ENCODE results near the gene USP49.
"Not testable (repeated sequence)": the region's sequence is repeated elsewhere in the genome, so short reads cannot be mapped to it uniquely, and the experiment has no call there.

Gene USP49

DNA sequence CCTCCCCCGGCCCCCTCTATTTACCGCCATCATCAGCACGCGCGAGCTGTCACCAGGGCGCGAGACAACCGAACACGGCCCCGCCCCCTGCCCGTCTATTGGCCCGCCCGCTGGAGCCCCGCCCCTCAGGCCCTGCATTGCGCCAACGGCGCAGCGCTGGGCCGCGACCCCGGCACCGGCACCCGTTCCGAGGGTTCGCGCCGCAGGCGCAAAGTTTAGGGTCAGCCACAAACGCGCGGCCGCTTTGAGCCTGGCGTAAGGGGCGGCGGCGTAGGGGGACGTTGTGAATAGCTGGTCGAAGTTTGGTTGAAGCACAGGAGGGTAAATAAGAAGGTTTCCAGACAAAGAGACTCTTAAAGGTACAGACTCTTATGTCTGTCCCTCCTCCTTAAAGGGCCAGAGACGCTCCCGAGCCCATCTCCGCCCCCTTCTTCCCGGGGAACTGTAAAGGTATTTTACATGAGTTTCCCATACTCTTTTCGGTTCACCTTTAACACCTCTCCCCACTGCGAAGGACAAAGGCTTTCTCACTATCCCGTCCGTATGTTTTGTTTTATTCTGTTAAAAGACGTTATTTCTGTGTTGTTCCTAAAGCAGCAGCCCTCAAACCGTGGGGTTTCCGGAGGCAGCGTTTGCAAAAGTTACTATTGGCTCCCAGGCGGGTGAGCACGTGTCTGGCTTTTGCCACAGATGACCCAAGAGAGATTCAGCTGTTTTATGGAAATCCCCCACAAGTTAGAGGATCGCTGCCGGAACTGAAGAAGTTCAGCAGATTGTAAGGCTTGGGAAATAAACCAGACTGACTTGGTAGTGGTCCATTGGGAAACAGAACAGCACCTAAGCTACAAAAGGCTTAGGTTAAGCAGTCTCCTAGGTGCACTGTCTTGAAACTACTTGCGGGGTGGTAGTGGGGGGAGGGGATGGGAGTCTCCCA, at the start of gene USP49:
Gene USP49 (minus strand): TSS at position 76 of the 934 bp plus-strand sequence. CDS start 88,392 bp downstream, outside the sequence.
- peak; percentile 88 for DNase-seq (ENCODE audit: low read depth)

DNA sequence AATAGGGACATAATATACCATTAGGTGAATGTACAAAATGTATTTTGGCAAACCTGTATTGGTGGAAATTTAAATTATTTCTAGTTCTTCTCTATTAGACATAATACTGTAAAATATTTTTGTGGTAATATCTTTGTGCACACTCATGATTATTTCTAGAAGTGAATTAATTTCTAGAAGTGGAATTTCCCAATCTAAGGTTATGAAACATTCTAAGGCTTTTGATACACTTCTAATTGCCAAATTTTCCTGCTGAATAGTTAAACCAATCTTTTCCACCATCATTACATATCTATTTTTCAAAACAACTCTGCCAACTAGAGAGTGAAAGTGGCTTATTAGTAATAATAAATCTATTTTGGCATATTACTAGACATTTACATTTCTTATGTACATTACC, 48.3 kb upstream of the USP49 start:
- no peak for DNase-seq (ENCODE audit: low read depth)

DNA sequence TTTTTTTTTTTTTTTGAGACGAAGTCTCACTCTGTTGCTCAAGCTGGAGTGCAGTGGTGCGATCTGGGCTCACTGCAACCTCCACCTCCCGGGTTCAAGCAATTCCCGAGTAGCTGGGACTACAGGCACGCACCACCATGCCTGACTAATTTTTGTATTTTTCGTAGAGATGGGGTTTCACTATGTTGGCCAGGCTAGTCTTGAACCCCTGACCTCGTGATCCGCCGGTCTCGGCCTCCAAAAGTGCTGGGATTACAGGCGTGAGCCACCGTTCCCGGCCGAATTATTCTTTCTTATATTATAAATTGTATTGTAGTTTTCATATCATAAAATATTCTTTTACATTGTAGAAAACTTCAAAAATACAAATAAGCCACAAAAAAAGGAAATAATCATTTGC, 47.7 kb upstream of the USP49 start:
- not testable (repeated sequence) for DNase-seq (ENCODE audit: low read depth)

DNA sequence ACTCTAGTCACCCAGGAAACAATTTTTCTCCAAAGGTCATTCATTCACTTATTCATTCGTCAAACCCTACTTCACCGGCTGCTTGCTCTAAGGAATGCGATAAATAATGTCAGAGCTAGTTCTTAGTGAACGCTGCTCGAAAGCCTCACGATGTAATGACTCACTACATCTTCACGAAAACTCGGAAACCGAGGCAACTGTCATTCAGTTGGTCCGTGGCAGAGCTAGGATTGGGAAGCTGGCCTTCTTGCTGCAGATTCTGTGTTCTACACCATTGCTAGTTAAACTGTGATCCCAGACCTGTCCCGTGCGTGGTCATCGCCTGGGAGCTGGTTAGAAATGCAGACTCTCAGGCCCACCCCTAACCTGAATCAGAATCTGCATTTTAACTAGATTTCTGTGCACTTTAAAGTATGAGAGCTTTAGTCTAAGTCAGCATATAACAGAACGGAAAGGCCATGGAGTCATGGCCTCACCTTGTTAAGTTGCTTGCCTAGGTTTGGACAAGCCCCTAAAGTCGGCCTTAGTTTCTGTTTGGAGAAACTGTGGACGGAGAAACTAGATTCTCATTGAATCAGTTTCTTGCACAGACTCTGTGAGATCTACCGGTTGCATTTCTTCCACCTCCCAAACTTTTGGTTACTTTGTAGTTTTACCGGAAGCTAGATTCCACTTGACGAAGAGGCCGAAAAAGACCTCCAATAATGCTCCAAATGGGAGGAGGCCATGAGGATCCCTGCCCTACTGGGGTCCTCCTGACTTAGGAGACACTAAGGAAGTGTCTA, 47.1 kb upstream of the USP49 start:
- DNase-seq (ENCODE audit: low read depth) = no peak

DNA sequence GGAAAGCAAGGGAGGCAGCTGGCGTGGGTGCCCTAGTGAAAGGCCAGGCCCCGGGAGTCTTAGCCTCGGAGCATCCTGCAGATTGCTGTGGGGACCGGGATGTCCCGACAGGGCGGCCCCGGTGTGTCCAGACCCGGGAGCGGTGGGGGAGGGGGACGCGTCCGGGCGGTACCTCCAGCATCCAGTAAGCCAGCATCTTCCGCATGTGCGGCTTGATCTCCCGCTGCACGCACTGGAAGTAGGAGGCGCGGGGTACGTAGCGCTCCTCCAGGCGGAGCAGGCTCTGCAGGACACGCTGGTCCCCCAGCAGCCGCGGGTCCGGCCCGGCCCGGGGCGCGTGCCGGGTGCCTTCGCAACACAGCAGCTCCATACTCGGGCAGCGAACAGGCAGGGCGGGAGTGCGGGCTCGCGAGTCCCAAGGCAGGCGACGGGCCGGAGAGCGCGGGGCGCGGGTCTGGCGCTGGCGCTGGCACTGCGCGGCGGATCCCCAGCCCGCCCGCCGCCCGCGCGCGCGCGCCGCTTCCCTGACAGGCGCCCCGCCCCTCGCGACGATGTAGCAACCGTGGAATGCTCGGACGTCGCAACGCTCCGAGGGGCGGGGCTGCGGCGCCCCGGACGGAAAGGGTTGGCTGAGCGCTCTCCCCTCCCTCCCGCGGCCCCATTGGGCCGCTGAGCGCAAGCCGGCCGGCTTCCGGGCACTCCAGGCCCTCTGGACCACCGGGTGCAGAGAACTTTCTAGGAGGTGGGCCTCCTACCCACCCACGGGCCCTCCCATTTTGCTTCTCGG, 46.3 kb upstream of the USP49 start, which contains the start of gene CCND3:
Gene CCND3 (minus strand): TSS at position 529 of the 787 bp plus-strand sequence. CDS start 159 bp downstream, at position 370.
- peak; percentile 76 for DNase-seq (ENCODE audit: low read depth)

DNA sequence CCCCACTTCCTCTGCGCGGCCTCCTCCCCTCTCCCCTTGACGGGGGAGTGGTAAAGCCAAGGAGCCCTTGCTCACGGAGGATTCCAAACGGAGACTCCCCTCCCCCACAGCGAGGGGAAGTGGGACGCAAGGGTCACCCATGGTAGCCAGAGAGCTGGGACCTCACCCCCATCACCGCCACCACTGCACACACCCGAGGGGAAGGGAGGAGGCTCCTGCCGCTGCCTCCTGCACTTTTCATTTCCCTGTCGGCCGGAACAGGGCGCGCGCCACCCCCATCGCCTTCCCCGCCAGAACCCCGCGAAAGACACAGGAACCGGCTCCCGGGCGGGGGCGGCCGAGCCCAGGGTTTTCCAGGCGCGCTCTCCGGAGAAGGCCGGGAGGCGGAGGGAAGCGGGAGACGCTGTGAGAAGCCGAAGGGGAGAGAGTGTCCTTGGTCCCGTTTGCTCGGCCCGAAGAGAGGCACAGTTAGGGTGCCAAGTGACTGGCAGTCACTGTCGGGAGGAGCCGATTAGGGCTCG, 45.6 kb upstream of the USP49 start:
- peak; percentile 34 for DNase-seq (ENCODE audit: low read depth)

DNA sequence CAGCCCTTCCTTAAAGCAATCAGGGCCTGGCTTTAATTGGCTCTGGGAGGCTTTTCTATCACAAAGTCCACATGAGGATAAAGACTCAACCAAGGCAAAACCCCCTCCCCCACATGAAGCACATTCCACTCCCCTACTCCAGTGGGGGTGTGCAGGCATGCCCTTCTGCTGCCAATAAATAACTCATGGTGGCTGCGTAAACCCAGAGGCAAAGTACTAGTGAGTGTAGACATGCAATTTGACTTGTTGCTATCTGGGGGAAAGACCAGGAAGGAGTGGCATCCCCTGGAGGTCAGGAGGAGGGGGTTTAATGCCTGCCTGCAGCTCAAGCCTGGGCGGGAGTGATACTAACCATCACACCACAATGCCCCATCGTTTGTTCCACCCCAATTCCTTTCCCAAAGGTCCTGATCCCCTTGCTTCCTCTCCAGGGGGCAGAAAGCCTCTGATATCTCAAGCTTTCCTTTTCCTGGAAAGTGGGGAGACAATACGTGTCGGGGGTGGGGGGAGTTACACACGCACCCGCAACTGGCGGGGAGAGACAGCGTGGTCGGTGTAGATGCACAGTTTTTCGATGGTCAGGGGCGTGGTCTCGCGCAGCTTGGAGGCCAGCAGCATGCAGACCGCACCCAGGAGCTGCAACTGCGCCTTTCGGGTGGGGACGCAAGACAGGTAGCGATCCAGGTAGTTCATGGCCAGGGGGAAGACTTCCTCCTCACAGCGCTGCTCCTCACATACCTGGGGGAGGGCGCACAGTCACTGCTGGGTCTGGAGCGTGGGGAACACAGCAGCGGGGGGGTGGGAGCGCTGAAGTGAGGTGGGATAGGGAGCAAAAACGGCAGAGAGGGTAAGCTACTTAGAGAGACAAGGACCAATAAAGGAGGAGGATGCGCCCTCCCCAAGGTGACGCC, 44.9 kb upstream of the USP49 start:
- DNase-seq (ENCODE audit: low read depth) = no peak

DNA sequence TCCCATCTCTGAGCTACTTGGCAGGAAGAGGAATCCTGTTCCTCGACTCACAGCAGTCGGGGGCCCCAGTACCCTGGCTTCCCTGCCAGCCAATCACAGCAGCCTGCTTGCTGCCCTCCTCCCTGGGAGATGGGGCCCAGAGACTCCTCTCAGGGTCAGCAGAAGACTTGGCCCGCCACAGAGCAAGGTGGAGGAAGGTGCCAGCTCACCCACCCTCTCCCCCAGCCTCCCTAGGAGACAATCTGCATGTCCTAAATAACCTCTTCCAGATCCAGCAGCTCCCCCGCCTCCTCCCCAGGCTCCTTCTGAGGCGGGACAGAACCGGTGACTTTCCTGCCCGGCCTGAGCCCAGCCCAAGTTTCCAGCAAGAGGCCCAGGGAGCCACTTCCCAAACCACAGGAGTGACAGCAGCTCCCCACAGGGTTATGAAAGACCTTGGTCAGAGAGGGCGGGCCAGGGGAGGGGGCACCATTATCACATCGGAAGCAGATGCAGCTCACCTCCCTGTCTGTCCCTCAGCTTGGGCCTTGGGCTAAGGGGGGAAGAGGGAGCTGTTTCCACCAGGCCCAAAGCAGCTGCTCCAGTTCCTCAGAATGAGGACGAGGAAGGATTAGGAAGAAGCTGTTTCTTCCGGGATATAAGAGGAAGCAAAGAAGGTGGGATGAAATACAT, 44.1 kb upstream of the USP49 start:
- DNase-seq (ENCODE audit: low read depth) = peak; percentile 11

DNA sequence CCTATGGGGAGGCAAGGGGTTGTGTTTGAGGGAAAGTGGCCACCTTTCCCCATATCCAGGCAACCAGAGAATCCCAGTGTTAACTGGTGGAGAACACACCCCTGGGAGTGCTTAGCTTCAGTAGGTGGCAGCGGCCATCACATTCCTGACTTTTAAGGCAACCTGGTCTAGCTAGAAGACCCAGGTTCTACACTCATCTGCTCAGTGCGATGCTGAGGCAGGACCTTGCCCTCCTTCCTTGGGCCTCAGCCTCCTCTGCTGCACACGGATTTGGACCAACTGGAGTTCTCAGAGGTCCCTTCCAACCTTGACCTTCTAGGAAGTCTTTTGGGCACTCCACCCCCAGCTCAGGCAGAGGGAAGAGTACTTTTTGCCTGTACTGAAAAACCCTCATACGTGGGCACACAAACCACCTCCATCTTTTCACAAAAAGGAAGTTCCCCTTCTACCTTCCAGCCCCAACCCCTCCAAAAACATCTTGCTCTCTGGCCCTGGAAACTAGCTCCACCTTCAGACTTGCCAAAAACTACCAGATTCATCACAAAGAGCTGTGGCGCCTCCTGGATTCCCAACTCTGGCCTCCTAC, 43.5 kb upstream of the USP49 start:
- DNase-seq (ENCODE audit: low read depth) = no peak

DNA sequence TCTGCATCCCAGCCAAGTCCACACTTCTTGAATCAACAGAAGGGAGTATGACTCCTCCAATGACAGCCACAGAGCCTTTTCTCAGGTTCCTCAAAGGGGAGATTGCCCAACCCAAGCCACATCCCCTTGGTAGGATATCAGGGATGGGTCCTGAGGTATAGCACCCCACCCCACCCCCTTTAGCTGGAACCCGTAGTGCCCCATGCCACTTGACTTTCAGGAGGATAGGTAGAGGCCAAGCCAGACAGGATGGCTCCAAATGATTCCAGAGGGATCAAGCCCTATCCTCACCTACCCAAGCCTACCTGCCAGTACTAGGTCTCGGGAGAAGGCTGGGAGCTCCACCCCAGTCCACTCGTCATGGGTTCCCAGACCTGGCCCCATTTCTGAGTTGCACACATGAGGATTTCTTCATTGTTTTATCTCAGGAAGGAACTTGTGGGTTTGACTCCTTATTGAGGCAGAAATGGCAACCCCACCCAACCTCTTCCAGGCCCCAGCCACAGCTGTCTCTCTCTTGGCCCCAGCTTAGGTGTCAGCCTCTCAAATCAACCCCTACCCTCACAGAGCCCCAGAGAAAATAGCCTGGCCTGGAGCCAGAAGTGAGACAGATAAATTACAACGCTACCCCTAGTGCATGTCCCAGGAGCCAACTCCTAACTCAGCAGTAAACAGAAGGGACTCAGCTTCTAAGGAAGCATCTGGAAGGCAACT, 42.8 kb upstream of the USP49 start:
- DNase-seq (ENCODE audit: low read depth) = no peak

DNA sequence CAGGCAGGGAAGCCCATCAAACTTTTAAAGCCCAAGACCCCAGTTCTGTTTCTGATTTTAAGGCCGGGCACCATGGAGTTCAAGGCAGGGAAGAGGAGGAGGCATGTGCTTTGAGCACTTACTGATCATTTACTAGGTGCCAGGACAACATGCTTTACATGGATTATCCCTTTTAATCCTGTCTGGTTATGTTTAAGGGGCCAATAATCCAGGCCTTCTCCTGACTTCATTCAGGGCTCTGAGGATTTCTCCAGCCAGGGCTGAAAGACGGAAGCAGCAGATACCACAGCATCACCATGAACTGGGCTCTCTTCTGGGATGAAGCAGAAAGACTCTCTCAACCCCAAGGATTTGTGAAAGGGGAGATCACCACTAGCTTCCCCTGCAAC, 42.3 kb upstream of the USP49 start:
- DNase-seq (ENCODE audit: low read depth) = no peak

DNA sequence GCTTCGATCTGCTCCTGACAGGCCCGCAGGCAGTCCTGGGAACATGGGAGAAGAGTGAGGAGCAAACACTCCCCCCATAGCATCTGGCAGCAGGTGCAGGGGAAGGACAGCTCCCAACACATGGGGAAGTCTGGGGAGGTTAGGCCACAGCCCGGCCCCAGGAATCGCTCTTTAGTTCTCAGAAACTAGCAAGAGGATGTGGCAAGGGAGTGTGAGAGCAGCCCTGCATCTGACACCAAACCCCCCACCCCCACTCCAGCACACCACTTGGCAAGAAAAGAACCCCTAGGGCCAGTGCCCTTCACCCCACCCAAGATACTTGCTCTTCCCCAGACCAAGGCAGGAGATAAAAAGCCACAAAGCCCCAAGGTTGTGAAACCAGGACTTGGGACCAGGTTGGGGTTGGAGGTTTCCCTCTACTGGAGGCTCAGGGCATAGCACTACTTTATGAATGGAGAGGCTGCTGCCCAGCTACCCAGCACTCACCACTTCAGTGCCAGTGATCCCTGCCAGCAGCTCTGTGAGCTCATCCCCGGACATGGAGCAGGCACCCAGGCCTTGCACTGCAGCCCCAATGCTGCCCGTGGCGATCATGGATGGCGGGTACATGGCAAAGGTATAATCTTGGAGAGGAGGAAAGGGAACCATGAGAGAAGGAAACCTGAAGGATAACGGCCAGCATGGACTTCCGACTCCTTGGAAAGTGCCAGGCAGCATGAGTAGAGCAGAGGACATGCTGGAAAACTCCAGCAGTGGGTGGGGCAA, 41.1 kb upstream of the USP49 start:
- DNase-seq (ENCODE audit: low read depth) = peak; percentile 54

DNA sequence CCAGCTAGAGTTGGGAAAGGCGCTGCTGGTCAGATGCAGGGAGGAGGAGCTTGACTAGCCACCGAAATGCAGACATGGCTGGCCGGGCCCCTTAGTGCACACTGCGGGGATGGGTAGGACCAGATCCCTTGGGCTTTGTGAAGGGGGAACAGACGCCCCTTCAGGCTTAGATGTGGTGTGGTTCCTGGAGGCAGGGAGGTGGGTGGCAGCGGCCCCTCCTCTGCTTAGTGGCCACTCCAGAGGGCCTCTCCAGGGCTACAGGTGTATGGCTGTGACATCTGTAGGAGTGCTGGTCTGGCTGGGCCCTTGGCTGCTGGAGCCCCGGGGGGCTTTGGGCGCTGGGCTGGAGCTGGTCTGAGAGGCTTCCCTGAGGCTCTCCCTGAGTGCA, 40.5 kb upstream of the USP49 start:
- no peak for DNase-seq (ENCODE audit: low read depth)

DNA sequence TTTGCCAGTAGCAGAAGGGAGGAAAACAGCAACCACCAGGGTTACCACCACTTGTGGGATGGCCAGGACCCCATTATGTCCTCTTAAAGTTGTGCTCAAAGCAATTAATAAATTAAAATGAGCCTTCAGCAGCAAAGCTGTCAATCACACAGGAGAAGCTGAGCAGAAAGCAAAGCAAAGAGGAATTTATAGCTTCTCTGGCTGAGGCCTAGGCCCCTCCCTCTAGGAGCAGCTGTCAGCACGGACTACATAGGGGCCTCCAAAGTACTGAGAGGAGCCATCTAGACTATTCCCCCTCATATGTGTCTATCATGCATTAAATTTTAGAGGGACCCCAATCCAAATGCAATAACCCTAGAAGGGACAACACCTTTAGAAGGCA, 40.0 kb upstream of the USP49 start:
- DNase-seq (ENCODE audit: low read depth) = no peak

DNA sequence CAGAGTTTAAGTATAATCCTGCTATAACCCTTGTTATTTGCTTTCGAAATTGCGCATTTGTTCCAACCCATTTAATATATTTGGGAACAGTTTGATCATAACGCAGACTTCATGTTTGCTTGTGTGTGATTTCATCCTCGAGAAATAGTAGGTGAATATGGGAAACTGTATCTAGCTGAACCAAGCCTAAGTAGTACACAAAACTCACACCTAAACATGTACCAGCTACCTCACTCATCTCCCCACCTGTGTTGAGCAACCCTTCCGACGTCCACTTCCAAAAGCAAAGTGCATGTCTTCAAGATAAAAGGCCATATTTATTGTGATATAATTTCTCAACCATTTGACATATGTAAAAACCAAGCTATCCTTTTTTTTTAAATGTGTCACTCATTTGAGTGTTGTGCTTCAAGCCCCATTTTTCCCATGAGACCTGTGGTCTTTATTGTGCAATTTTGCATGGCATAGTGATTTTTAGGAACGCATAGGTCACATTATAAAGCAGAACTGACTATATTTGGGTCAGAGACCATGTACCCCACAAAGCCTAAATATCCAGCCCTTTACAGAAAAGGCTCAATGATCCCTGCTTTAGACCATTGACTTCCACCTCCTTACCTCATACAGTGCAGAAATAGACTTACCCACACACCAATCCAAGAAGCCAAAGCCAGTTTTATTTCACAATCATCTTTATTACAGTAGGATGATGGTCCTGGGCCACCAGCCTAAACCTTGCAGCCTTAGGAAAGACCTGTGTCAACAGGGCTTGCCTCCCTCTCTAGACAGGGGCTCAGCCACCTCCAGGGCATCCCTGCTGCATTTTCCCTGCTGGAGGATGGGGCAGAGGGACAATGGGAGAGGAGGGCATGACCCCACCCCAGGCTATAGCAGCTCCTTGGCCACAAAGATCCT, 39.4 kb upstream of the USP49 start:
- DNase-seq (ENCODE audit: low read depth) = no peak

DNA sequence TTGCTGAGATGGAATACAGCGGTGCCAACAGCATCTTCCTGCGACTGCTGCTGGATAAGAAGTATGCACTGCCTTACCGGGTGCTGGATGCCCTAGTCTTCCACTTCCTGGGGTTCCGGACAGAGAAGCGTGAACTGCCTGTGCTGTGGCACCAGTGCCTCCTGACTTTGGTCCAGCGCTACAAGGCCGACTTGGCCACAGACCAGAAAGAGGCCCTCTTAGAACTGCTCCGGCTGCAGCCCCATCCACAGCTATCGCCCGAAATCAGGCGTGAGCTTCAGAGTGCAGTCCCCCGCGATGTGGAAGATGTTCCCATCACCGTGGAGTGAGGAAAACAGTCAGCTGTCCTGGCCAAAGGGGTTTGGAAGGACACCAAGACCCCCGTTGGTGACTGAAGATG, 37.2 kb upstream of the USP49 start:
- DNase-seq (ENCODE audit: low read depth) = no peak

DNA sequence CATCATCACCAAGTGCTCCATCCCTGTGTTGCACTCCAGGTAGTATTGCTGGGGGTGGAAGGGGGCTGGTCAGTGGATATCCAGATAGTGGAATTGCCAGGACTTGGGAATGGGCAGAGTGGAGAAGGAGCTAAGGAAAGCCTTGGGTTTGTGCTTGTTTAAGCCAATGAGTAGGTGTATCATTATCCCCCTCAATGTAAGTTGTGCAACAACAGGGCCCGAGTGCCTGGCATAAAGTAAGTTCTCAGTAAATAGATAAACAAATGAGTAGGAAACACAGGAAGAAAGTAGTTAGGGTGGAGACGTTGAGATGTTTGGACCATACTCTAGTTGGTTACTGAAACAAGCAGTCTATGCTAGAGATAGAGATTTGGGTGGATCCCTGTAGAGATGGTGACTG, 36.6 kb upstream of the USP49 start:
- no peak for DNase-seq (ENCODE audit: low read depth)

Measured in stimulated activated CD8-positive, alpha-beta memory T cell treated with anti-CD3 and anti-CD28 coated beads, Interleukin-12 subunit alpha, Interleukin-12 subunit beta, amount 100 ng/mL, for 4 hours (primary cell).